ENCODE results near the gene B4GALT1.

DNA sequence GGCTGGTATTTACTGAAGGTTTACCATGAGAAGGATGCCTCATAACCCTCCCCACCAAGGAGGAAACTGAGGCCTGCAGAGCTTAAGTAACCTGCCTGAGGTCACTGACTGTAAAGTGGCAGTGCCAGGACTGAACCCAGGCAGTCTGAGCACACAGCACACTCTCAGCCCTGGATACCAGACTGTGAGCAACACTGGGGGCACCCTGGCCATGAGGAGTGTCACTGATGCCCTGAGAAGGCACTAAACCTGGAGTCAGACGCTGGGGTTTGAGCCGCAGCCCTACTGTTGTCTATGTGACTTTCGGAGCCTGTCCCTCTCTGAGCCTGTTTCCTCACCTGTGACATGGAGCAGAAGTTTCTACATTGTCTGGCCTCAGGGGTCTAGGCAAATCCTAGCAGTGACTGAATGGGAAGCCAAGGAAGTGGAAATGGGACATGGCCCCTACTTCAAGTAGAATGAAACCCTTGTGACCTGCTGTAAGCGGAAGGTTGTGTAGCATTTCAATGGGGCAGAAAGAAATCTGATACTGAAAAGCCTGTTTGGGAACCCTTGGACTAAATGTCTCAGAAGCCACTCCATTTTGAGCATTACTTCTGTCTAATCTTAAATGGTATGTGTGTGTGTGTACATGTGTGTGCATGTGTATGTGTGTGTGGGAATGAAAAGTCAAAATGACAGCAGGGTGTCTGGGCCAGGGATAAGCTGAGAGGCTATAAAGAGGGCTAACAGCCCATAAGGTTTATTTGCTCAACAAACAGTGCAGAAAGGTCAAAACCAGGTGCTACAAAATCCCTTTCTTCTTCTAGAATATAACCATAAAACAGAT lies 36.0 kb downstream of the B4GALT1 start:
- no peak for TF ChIP-seq POLR2A (IDR thresholded peaks at IDR 0.05; ENCODE audit: control extremely low read depth in 1 of 2, low read depth in 2 of 2, low read length in 2 of 2)
- TF ChIP-seq, protein P1, sequence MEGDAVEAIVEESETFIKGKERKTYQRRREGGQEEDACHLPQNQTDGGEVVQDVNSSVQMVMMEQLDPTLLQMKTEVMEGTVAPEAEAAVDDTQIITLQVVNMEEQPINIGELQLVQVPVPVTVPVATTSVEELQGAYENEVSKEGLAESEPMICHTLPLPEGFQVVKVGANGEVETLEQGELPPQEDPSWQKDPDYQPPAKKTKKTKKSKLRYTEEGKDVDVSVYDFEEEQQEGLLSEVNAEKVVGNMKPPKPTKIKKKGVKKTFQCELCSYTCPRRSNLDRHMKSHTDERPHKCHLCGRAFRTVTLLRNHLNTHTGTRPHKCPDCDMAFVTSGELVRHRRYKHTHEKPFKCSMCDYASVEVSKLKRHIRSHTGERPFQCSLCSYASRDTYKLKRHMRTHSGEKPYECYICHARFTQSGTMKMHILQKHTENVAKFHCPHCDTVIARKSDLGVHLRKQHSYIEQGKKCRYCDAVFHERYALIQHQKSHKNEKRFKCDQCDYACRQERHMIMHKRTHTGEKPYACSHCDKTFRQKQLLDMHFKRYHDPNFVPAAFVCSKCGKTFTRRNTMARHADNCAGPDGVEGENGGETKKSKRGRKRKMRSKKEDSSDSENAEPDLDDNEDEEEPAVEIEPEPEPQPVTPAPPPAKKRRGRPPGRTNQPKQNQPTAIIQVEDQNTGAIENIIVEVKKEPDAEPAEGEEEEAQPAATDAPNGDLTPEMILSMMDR (IDR thresholded peaks at IDR 0.05; ENCODE audit: control extremely low read depth in 1 of 3, insufficient read depth in 1 of 3, low read depth in 1 of 3, low read length in 3 of 3) = no peak
- TF ChIP-seq TAF1 (IDR thresholded peaks at IDR 0.05; ENCODE audit: low read depth, low read length) = no peak
- TF ChIP-seq, protein P2, sequence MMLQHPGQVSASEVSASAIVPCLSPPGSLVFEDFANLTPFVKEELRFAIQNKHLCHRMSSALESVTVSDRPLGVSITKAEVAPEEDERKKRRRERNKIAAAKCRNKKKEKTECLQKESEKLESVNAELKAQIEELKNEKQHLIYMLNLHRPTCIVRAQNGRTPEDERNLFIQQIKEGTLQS (IDR thresholded peaks at IDR 0.05; ENCODE audit: insufficient read depth, low read depth, low read length) = no peak
- no peak for TF ChIP-seq EP300 (IDR thresholded peaks at IDR 0.05; ENCODE audit: borderline replicate concordance in 1 of 2, low read depth in 2 of 2, low read length in 2 of 2)
- no peak for TF ChIP-seq EZH2 (IDR thresholded peaks at IDR 0.05; ENCODE audit: low read depth, low read length, severe bottlenecking)
- TF ChIP-seq MAX (IDR thresholded peaks at IDR 0.05) = no peak
- TF ChIP-seq CEBPB (IDR thresholded peaks at IDR 0.05; ENCODE audit: low read depth, low read length) = no peak
- TF ChIP-seq JUND (IDR thresholded peaks at IDR 0.05; ENCODE audit: low read length) = no peak
- no peak for TF ChIP-seq TAF7 (optimal IDR thresholded peaks at IDR 0.05; ENCODE audit: borderline replicate concordance, low read depth, low read length)
- no peak for TF ChIP-seq YY1 (IDR thresholded peaks at IDR 0.05; ENCODE audit: low read depth, low read length)
- no peak for TF ChIP-seq KDM5A (IDR thresholded peaks at IDR 0.05; ENCODE audit: low read length)
- TF ChIP-seq, protein P3, sequence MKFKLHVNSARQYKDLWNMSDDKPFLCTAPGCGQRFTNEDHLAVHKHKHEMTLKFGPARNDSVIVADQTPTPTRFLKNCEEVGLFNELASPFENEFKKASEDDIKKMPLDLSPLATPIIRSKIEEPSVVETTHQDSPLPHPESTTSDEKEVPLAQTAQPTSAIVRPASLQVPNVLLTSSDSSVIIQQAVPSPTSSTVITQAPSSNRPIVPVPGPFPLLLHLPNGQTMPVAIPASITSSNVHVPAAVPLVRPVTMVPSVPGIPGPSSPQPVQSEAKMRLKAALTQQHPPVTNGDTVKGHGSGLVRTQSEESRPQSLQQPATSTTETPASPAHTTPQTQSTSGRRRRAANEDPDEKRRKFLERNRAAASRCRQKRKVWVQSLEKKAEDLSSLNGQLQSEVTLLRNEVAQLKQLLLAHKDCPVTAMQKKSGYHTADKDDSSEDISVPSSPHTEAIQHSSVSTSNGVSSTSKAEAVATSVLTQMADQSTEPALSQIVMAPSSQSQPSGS (IDR thresholded peaks at IDR 0.05; ENCODE audit: low read length) = no peak
- no peak for TF ChIP-seq HDAC2 (IDR thresholded peaks at IDR 0.05; ENCODE audit: borderline replicate concordance in 1 of 2, low read depth in 2 of 2, low read length in 2 of 2)
